GM12874 (cell line): ENCODE data around the gene ZG16B.

ENCODE experiments used
- CTCF ChIP-seq: IDR thresholded peaks from 2 replicates; pipeline ENCODE4 v1.5.1; 2011; ENCODE audit warnings: low read depth, mild to moderate bottlenecking, control low read depth, low read length, moderate library complexity; ENCODE audit not compliant: insufficient read depth

The ZG16B gene

GRCh38 chr16:2842340-2843000, 12.4 kb downstream of the ZG16B start:
- peak; percentile 63 for TF ChIP-seq CTCF

- no peak for TF ChIP-seq CTCF
Measured at GRCh38 chr16:2843526-2843925, 13.4 kb downstream of the ZG16B start.

- TF ChIP-seq CTCF: no peak
Measured at GRCh38 chr16:2845116-2845515, 15.0 kb downstream of the ZG16B start.

- TF ChIP-seq CTCF: no peak
Measured at GRCh38 chr16:2846511-2847310, 16.6 kb downstream of the ZG16B start.

- no peak for TF ChIP-seq CTCF
Measured at GRCh38 chr16:2848933-2849725, 19.0 kb downstream of the ZG16B start.

- no peak for TF ChIP-seq CTCF
Measured at GRCh38 chr16:2852003-2852730, 22.1 kb downstream of the ZG16B start.
